IPS DF 19.7 (cell line): ENCODE data around the gene AMOTL2.

Experiments
- DNase-seq: peaks from one replicate; pipeline ENCODE4 v3.0.0-alpha.2; 2013; ENCODE audit warnings: low read depth, low spot score

The AMOTL2 gene

GRCh38 chr3:134353171-134353825 is 20.9 kb downstream of the AMOTL2 start:
- DNase-seq, result no peak

- DNase-seq, result no peak
Measured at GRCh38 chr3:134352031-134352671, 22.1 kb downstream of the AMOTL2 start.

GRCh38 chr3:134351427-134351826 is 22.8 kb downstream of the AMOTL2 start:
- no peak for DNase-seq

DNA sequence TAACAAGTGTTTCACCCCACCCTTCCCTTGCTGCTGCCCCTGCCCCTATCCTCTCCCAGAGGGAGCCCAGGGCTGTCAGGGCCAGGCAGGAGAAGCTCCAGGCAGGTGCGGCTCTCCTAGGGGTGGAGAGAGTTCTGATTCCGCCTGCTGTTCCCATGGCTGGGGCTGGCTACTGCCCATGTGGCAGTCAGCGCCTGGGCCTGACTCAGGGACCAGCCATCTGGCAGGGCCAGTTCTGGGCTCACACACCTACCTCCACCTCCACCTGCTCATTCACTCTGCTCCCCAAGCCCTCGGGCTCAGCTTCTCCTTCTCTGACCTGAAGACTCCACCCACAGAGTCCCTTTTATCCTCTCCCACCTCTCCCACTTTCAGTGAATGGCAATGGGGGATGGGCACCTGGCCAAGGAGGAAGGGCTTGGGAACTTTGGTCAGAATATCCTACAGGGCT is 23.4 kb downstream of the AMOTL2 start:
- DNase-seq, result no peak

DNA sequence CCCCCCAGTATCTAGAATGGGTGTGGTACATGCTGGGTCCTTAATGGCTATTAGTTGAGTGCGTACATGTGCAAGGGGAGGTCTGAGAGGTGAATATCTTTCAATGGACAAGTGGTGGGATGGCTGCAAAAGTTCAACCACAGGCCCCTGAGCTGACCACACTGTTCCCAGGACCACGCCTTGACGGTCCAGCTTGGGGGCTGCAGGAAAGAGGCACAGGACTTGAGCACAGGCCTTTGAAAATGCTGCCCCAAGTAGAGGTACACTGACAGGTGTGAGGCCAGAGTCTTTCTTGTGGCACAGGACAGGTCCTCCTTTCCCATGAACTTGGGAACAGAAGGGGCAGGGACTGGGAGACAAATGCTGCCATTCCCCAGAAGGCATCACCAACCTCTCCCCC is 24.0 kb downstream of the AMOTL2 start:
- DNase-seq, result no peak

DNA sequence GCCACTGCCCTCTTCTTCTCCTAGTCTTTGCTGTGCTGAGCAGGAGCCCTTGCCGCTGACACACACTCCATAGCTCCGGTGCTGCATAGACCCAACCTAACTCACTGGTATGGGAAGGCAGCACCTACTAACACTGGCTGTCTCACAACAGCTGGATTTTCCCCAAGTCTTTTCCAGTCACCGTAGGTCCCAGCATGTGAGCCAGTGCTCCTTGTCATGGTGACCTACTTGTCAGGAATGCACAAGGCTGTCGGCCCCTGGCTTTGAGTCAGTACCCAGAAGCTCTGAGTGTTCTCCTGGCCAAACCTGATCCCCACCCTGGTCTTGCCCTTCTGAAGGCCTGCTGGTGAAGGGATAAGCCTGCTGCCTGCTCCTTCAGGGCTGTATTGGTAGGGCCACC is 25.7 kb downstream of the AMOTL2 start:
- no peak for DNase-seq

DNA sequence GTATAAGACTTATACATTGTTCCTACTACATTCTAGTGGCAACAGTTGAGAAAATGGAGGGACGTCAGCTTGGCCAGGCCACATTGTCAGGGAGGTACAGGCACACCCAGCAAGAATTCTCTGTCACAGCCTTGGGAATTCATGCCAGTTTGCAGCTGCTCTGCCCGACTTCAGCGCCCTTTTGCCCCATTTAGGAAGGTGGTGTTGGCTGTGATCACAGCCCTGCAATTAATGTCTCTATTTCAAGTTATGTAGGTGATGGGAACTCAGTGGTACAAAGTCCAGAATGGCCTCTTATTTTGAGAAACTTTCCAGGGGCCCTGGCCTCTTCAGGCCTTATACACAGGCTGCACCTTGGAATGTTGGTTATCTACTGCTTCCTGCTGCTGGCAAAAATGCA is 26.7 kb downstream of the AMOTL2 start:
- DNase-seq, result no peak

DNA sequence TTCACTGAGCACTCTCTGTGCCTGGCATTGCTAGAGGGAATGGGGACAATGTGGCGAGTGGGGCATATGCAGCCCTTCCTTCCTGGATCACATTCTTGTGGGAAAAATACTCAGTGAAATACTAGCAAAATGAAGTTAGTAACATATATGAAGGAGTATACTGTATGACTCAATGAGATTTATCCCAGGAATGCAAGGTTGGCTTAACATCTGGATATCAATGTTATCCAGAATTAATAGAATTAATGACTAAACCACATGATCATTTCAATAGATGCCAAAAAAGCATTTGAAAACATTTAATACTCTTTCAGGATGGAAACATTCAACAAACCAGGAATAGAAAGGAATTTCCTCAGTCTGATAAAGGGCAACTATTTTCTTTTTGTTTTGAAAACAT is 27.5 kb downstream of the AMOTL2 start:
- no peak for DNase-seq

DNA sequence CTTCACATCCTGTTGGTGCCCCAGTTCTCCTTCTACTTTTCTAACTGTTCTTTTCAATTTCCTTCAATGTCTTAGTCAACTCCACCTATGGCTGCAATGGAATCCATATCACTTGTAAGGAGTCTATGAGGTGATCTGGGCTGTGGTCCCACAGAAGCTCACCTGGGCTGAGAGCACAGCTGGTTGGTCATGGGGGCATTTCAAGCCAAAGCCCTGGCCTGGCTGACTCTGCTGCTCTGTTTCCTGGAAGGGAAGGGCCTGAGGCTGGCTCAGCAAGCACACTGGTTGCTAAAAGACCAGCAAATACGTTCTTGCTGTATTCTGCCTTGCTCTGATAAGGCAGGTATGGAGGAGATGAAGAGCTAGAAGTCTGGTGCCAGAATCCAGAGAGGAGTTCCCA is 29.0 kb downstream of the AMOTL2 start:
- no peak for DNase-seq

DNA sequence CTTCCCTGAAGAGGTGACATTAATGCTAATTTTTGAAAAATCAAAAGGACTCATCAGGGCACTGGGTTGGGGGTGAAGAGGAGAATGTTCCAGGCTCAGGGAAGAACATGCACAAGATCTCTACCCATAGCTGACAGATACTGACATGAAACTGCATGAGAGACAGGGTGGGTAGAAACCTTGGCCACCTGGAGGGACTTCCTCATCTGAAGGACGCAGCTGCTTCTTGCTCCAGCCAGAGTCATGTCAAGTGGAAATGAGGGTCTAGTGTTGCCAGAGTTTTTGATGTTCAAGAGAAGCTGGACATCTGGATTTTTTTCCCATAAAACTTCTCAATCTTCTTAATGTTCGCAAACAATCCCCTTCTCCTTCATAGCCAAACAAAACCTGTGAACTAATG is 29.7 kb downstream of the AMOTL2 start:
- no peak for DNase-seq

- DNase-seq, result no peak
Measured at GRCh38 chr3:134342259-134342658, 32.0 kb downstream of the AMOTL2 start.

- DNase-seq, result no peak
Measured at GRCh38 chr3:134341389-134341788, 32.9 kb downstream of the AMOTL2 start.

DNA sequence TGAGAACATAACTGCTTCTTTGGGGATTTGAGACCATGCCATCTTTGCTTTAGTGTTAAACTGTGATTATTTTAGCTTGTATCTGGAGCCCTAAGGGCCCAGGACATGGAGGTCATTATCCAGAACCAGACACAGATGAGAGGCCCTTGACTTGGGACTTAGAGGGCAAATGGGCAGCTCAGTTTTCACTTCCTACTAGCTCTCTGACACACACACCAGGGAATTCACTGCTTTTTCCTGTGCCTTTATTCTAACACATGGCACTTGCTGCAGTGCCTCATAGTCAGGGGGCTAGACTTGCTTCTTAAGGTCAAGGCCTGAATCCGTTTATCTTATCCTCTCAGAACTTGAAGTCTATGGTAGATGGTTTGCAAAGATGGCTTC is 33.3 kb downstream of the AMOTL2 start:
- DNase-seq, result no peak

DNA sequence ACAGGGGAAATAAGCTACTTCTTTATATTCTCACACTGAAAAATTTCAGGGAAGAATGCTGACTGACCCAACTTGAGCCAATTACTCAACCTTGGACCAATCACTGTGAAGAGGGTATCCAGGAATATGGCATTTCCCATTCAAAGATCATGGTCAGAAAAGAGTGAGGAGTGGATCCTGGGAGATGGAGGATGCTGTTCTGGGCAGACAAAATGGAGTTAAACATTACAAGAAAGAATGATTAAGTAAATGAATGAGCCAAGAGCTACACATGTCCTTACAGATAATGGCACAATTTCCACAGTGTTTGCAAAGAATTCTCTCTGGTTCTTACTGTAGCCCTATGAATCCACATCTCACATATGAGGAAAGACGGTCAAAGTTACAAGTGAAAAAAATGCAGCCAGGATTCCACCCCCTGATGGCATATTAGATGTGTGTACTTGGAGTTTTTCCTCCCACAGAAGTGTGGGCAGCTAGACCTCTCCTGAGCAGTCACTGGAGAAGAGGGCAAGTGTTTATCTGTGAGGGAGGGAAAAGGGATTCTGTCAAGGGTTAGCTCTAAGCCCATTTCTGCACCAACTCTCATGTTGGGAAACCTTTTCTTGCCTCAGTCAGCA is 33.8 kb downstream of the AMOTL2 start:
- no peak for DNase-seq

DNA sequence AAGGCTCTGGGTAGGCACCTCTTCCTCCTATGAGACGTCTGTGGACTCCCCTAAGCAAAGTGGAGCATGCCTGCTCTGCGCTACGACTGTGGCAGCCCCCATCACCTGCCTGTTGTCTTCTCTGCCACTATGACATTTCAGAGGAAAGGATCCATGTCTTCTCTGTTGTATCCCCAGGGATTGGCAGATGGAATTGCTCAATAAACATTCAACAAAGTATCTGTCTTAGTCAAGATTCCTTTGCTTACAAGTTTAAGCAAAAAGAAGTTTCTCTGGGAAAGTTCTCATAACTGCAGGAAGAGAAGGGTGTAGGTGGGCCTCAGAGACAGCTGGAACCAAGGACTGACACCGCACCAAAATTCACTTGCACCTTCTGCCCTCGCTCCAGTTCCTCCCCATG is 34.3 kb downstream of the AMOTL2 start:
- no peak for DNase-seq

DNA sequence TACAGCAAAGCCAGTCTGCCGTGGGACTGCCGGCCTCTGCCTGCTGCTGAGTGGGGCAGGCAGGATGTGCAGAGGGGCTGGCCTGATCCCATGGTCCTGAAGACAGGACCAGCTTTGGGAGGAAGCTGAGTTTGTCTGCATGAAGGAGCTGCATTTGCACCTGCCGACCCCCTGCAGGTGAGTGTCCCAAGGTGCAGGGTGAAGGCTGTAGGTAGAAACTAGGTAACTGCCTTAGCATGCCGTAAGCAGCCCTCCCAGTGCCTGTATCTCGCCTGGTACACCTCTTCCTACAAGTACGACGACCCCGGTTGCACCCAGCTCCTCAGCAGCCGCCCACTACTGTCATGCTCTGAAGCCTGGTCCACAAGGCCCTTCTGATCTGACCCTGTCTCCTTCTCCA is 34.9 kb downstream of the AMOTL2 start:
- no peak for DNase-seq

DNA sequence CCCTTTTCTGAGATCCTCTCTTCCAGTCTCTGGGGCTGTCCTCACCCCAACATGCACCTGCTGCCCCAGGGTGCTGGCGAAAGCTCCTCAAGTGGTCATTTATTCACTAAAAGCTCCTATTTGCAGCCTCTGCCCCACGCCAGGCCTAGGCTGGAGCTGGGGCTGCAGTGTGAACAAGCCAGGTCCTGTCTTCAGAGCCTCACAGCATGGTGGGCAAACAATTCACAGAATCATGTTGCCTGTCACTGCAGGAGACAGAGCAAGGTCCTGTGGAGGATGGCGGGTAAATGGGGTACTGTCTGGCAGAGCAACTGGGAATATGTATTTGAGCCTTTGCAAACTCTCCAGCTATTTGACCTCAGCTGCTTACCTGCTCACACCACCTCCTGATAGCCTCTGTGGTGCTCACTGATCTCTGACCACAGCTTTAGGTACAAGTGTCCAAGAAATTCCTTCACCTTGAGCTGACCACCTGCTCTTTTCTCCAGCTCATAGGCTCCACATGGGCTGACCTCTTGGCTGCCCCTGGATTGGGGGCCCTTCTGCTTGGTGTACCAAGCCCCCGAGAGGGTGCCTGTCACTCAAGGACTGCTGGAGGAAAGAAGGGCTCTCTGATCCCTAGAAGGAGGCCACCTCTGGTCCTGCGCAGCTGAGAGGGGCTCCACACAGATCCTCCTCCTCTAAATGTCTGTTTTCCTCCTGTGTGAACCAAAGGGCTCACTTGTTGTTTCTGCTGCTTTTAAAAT is 35.6 kb downstream of the AMOTL2 start:
- DNase-seq, result no peak

DNA sequence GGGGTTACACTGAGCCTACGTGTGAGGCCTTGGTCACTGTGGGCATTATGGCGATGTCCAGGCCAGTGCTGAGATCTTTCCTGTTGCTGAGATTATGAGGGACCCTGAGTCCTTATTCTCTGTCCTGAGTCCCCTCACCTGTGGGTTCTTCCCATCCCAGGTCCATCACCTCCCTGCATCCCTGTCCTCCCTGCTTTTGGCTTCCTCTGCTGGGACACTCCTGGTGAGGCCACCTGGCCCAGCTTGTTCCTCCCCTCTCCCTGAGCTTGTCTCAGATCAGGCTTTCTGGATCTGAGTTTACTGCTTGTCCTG is 36.1 kb downstream of the AMOTL2 start:
- no peak for DNase-seq

DNA sequence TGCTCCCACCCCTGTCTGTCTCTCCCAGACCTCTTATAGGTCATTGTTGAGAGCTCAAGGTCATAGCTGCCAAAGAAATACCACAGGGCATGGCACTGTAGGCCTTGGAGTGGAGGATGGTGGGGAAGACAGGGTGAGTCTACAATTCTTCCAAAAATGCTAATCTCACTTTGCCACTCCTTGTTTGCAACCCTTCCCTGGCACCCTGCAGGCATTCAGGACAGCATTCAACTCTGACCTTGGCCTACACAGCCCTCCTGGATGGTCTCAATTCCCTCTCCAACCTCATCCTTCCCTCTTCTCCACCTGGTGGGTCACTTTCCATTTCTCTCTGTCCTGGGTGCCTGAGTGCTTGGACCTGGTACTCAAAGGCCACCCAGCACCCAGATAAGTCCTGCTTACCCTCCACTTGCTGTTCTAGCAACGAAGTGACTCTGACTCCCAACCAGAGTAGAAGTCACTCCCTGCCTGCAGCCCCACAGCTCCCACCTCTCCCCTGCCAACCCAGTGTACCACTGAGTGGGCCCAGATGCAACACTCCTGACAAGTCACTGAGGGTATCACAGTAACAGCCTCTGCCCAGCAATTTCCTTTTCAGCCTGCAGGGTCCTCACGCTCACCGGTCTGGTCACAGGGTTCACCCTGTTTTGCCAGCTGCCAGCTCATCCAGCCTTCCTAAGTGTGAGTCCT is 36.6 kb downstream of the AMOTL2 start:
- no peak for DNase-seq

GRCh38 chr3:134337071-134337482 is 37.2 kb downstream of the AMOTL2 start:
- no peak for DNase-seq

DNA sequence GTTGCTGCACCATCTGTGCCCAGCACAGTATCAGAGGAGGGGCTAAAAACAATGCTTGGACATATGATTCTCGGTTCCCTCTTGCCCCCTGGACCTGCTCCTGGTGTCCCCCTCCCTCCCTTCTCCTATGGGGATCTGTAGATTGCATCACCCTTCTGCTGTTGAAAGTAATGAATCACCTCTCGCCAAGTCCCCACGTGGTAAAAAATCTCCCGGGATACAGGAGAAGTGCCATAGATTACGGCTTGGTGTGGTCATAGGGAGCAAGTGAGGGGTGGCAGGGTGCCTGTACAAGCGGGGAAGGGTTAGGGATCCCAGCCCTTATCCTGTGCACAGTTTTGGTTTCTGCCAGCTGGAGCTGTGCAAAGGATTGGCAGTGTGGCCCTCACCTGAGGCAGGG is 37.7 kb downstream of the AMOTL2 start:
- DNase-seq, result no peak

GRCh38 chr3:134334901-134335280 is 39.4 kb downstream of the AMOTL2 start:
- DNase-seq, result no peak
